ENCODE results near the gene SAP30L. TPM values are rescaled to one million over a fixed set of nuclear protein-coding genes. Genes with fewer than 3 reads are reported as not detected.

SAP30L gene
- total and polyA plus RNA-seq, 2 of the 13 experiments (the other 11 are each of a cell fraction or from before 2014, with no cell fraction given): 27.9 to 37.2 TPM

DNA sequence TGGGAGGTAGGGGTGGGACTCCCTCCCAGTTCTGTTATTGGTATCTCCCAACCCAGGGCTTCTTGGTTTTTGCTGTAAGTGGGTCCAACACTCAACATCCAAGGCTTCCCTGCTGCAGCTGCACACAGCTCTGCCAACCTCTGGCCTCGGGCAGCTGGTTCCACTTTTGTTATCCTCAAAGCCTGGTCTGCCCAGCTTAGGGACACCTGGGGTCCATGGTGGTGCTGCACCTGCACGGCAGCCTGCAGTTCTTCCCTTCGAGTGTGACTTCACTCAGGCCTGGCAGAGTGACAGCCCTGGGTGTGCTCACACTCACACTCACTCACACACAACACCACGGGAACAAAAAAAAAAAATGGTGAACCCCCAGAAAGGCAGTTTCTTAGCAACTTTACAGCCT, 15.3 kb upstream of the SAP30L start:
- Histone ChIP-seq H3K9me3 (ENCODE audit: low read length) (no peaks in the 10 kb centered on the region), H3K27ac (ENCODE audit: extremely low read length, insufficient read depth, low read length) (no peak overlapping the region), H2AFZ (ENCODE audit: low read length) (no peak overlapping the region), H3K4me3 (replicated peaks in 1 of 3; ENCODE audit: insufficient read depth in 1 of 3, low read depth in 2 of 3, low read length in 3 of 3) (no peak overlapping the region), H3K79me2 (ENCODE audit: insufficient read depth, low read length) (no peaks in the 10 kb centered on the region), H3K9ac (ENCODE audit: insufficient read depth, low read depth, low read length) (no peak overlapping the region), H4K20me1 (ENCODE audit: insufficient read depth, low read length) (no peaks in the 10 kb centered on the region), H3K36me3 (replicated peaks in 1 of 2; ENCODE audit: control insufficient read depth in 1 of 2, insufficient read depth in 2 of 2, low read length in 2 of 2) (no peaks in the 10 kb centered on the region), H3K4me2 (ENCODE audit: low read depth, low read length) (no peak overlapping the region), H3K27me3 (ENCODE audit: control insufficient read depth in 1 of 2, insufficient read depth in 2 of 2, low read length in 2 of 2) (no peaks in the 10 kb centered on the region), H3K4me1 (ENCODE audit: insufficient read depth, low read length) (peaks cover 7% of the 10 kb centered on the region; the same call in 1 of the 2 replicates)
- ChIA-PET CTCF (ENCODE audit: low intra/inter-chr PET ratio, low total read pairs) (no interaction called here), POLR2A (no interaction called here)
- TF ChIP-seq ZFP62 (CRISPR knock-in tag; IDR thresholded peaks at IDR 0.05) (no peak), ZNF350 (CRISPR knock-in tag; IDR thresholded peaks at IDR 0.05; ENCODE audit: borderline replicate concordance, low read depth) (no peak), ZFAT (CRISPR knock-in tag; conservative IDR thresholded peaks at IDR 0.05) (no peak), HOXA3 (CRISPR knock-in tag; IDR thresholded peaks at IDR 0.05) (no peak), KLF15 (CRISPR knock-in tag; IDR thresholded peaks at IDR 0.05; ENCODE audit: borderline replicate concordance) (no peak), ZNF501 (CRISPR knock-in tag; IDR thresholded peaks at IDR 0.05) (no peak), NR3C1 (CRISPR knock-in tag; IDR thresholded peaks at IDR 0.05) (no peak), POLR2G (IDR thresholded peaks at IDR 0.05; ENCODE audit: low read depth, low read length) (no peak), ZNF615 (CRISPR knock-in tag; IDR thresholded peaks at IDR 0.05; ENCODE audit: borderline replicate concordance) (no peak), ZNF180 (CRISPR knock-in tag; IDR thresholded peaks at IDR 0.05; ENCODE audit: borderline replicate concordance, low read depth) (no peak), ZNF143 (CRISPR knock-in tag; IDR thresholded peaks at IDR 0.05) (no peak), SOX6 (IDR thresholded peaks at IDR 0.05) (no peak), SOX6 (CRISPR knock-in tag; IDR thresholded peaks at IDR 0.05) (no peak), MTA1 (CRISPR knock-in tag; IDR thresholded peaks at IDR 0.05; ENCODE audit: borderline replicate concordance) (no peak), ZZZ3 (CRISPR knock-in tag; IDR thresholded peaks at IDR 0.05; ENCODE audit: borderline replicate concordance) (no peak)
- TF ChIP-seq, protein P1, sequence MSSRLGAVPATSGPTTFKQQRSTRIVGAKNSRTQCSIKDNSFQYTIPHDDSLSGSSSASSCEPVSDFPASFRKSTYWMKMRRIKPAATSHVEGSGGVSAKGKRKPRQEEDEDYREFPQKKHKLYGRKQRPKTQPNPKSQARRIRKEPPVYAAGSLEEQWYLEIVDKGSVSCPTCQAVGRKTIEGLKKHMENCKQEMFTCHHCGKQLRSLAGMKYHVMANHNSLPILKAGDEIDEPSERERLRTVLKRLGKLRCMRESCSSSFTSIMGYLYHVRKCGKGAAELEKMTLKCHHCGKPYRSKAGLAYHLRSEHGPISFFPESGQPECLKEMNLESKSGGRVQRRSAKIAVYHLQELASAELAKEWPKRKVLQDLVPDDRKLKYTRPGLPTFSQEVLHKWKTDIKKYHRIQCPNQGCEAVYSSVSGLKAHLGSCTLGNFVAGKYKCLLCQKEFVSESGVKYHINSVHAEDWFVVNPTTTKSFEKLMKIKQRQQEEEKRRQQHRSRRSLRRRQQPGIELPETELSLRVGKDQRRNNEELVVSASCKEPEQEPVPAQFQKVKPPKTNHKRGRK (CRISPR knock-in tag; IDR thresholded peaks at IDR 0.05): no peak
- TF ChIP-seq, protein P2, sequence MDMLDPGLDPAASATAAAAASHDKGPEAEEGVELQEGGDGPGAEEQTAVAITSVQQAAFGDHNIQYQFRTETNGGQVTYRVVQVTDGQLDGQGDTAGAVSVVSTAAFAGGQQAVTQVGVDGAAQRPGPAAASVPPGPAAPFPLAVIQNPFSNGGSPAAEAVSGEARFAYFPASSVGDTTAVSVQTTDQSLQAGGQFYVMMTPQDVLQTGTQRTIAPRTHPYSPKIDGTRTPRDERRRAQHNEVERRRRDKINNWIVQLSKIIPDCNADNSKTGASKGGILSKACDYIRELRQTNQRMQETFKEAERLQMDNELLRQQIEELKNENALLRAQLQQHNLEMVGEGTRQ (IDR thresholded peaks at IDR 0.05; ENCODE audit: low read depth, low read length): no peak
- TF ChIP-seq, protein P2 (CRISPR knock-in tag; IDR thresholded peaks at IDR 0.05; ENCODE audit: borderline replicate concordance): no peak
- no peak for FAIRE-seq
- 97% methylated on average over 4 of the region's 4 CpGs for WGBS (ENCODE audit: low lambda C conversion rate)
- in situ Hi-C loops (cut with HindIII; ENCODE audit: extremely low pct_ligation_motif_present, low pct_unique_long_range_greater_than_20kb): no loop called here
- no peak for ATAC-seq
- BruUV-seq (replicated peaks): no TSS peak
- DNase-seq (ENCODE audit: low spot score): no peak
- intact Hi-C loops (cut with micrococcal nuclease; ENCODE audit: unreplicated experiment): no loop called here
